GM12878 (cell line): ENCODE data around the gene CFAP61. TPM values are rescaled to one million over a fixed set of nuclear protein-coding genes. Genes with fewer than 3 reads are reported as not detected.

Experiments
- ATAC-seq: fragments of 200-7000 bp; cut with Tn5 transposase; 3 replicates; pipeline ENCODE4 v1.9.1; 2020; ENCODE audit warnings: mild to moderate bottlenecking, moderate library complexity
- BruUV-seq: library from RNA; stranded (reverse); fragments of 400-500 nt; replicated peaks from 2 replicates; lab custom pipeline; 2021; lab: Mats Ljungman, UMichigan
- CTCF ChIA-PET: fragments of 300-600 bp; sonication (Branson Sonifier 250); formaldehyde crosslinking; extraction: SDS; loops from one replicate; lab custom pipeline; 2021; ENCODE audit warnings: inconsistent platforms; lab: Yijun Ruan, JAX
- POLR2A ChIA-PET: fragments of 350-600 bp; formaldehyde crosslinking; extraction: SDS; loops from one replicate; lab custom pipeline; 2021; ENCODE audit warnings: inconsistent platforms; lab: Charles Lee
- RAD21 ChIA-PET: fragments of 300-600 bp; sonication (Branson Sonifier 250); formaldehyde crosslinking; loops from one replicate; lab custom pipeline; 2023; ENCODE audit warnings: antibody characterized with exemption; ENCODE audit not compliant: unreplicated experiment; lab: Charles Lee
- SMC1A ChIA-PET: fragments of 300-600 bp; sonication (Branson Sonifier 250); formaldehyde crosslinking; loops from one replicate; lab custom pipeline; 2023; ENCODE audit not compliant: unreplicated experiment, uncharacterized antibody; lab: Charles Lee
- DNase-seq: peaks from one replicate; pipeline ENCODE4 v3.0.0-alpha.2; 2011; ENCODE audit warnings: low read depth, low spot score
- FAIRE-seq: peaks from 3 replicates; lab custom pipeline; 2011; peaks lifted over from hg19 to GRCh38; lab: Jason Lieb, UNC
- H2AFZ ChIP-seq: 2 replicates; pipeline ENCODE4 v1.6.0; 2011; ENCODE audit warnings: low read depth, low read length, control low read depth; ENCODE audit not compliant: control insufficient read depth
- H3K27ac ChIP-seq: 2 replicates; pipeline ENCODE4 v1.5.1; 2011; ENCODE audit warnings: control low read depth; ENCODE audit not compliant: control insufficient read depth, insufficient read depth
- H3K27me3 ChIP-seq, 2 experiments: replicated peaks in 1 of 2; 2 replicates each; pipeline versions ENCODE4 v1.6.0 to v1.6.1; 2011; ENCODE audit warnings: low read length in 1 of 2; ENCODE audit not compliant: control insufficient read depth in 2 of 2, insufficient read depth in 2 of 2
- H3K36me3 ChIP-seq, 2 experiments: 2 replicates each; pipeline ENCODE4 v1.5.1; 2011; ENCODE audit warnings: low read length in 1 of 2; ENCODE audit not compliant: control insufficient read depth in 2 of 2, insufficient read depth in 2 of 2
- H3K4me1 ChIP-seq: 2 replicates; pipeline ENCODE4 v1.6.1; 2011; ENCODE audit warnings: mild to moderate bottlenecking, low read length, moderate library complexity, mixed read lengths; ENCODE audit not compliant: control insufficient read depth, insufficient read depth
- H3K4me2 ChIP-seq: 2 replicates; pipeline ENCODE4 v1.6.0; 2011; ENCODE audit warnings: control low read depth; ENCODE audit not compliant: control insufficient read depth, insufficient read depth
- H3K4me3 ChIP-seq: fragments of 200-600 bp; sonication (generic); 2 replicates; pipeline ENCODE4 v1.5.1; 2016
- H3K79me2 ChIP-seq: 2 replicates; pipeline ENCODE4 v1.6.0; 2011; ENCODE audit warnings: low read length; ENCODE audit not compliant: control insufficient read depth, insufficient read depth
- H3K9ac ChIP-seq: 2 replicates; pipeline ENCODE4 v1.8.0; 2011; ENCODE audit warnings: low read length, control low read depth, mixed read lengths; ENCODE audit not compliant: control insufficient read depth, insufficient read depth
- H3K9me3 ChIP-seq: replicated peaks from 3 replicates; pipeline ENCODE4 v1.5.1; 2011; ENCODE audit warnings: mild to moderate bottlenecking, low read length; ENCODE audit not compliant: control insufficient read depth, insufficient read depth
- H4K20me1 ChIP-seq: 2 replicates; pipeline ENCODE4 v1.6.0; 2011; ENCODE audit not compliant: control insufficient read depth, insufficient read depth
- BACH1 ChIP-seq: fragments of 450-650 bp; IDR thresholded peaks from 2 replicates; pipeline ENCODE4 v1.6.1; 2017; ENCODE audit warnings: mild to moderate bottlenecking, borderline replicate concordance
- EZH2 ChIP-seq: IDR thresholded peaks from 2 replicates; pipeline ENCODE4 v1.6.1; 2012; ENCODE audit warnings: low read depth, mild to moderate bottlenecking, control low read depth, inconsistent platforms, low read length, borderline replicate concordance; ENCODE audit not compliant: control insufficient read depth
- FOXK2 ChIP-seq: fragments of 450-650 bp; IDR thresholded peaks from 2 replicates; pipeline ENCODE4 v1.6.1; 2017; ENCODE audit warnings: mild to moderate bottlenecking, moderate library complexity
- SPI1 ChIP-seq: IDR thresholded peaks from 2 replicates; pipeline ENCODE4 v1.6.1; 2011; ENCODE audit warnings: low read depth, mild to moderate bottlenecking, low read length, moderate library complexity, borderline replicate concordance; ENCODE audit not compliant: insufficient read depth
- ZNF217 ChIP-seq: fragments of 450-650 bp; IDR thresholded peaks from 2 replicates; pipeline ENCODE4 v1.6.1; 2017; ENCODE audit warnings: antibody characterized with exemption, mild to moderate bottlenecking
- WGBS: methylation state at CpG from one replicate; pipeline ENCODE4 v1.1.6; 2016; ENCODE audit warnings: low lambda C conversion rate; ENCODE audit not compliant: insufficient replicate concordance, insufficient coverage; ENCODE audit errors: missing lambda C conversion rate; 5-methylcytosine and 5-hydroxymethylcytosine counted together
- in situ Hi-C: fragments of 300-500 bp; cut with MboI; formaldehyde crosslinking; loops from 9 replicates; pipeline ENCODE4 v1.14.3; 2018; ENCODE audit warnings: mixed read lengths
- intact Hi-C: fragments of 100-400 bp; cut with micrococcal nuclease; formaldehyde crosslinking; loops from one replicate; pipeline ENCODE4 v1.14.2; 2022; ENCODE audit not compliant: unreplicated experiment
- polyA plus RNA-seq, 11 experiments: library from polyadenylated mRNA; depleted of rRNA in 4 of 11; unstranded in 6 of 11; stranded (reverse) in 5 of 11; fragments of >200 nt; fragmentation: Nextera tagmentation in 4 of 11; fragmentation: Illumina TruSeq in 1 of 11; extraction: Ambion mirVana in 4 of 11; extraction: Trizol in 1 of 11; gene quantifications; 1 replicate in 1 of 11; 2 replicates in 10 of 11; pipeline versions ENCODE4 v1.2.1 to v1.2.3, GENCODE V29; 2011 to 2016; ENCODE audit warnings: inconsistent platforms in 2 of 11, missing spikeins in 2 of 11, low read depth in 1 of 11
- total RNA-seq, 4 experiments: library from RNA; depleted of rRNA in 3 of 4; stranded (reverse); fragments of >200 nt in 3 of 4; fragmentation: Illumina TruSeq in 1 of 4; extraction: Trizol in 1 of 4; gene quantifications; 2 replicates each; pipeline versions ENCODE4 v1.2.1 to v1.2.3, GENCODE V29; 2013 to 2021

The CFAP61 gene
- total and polyA plus RNA-seq, 10 of the 15 experiments (the other 5 are each of a cell fraction or from before 2014, with no cell fraction given): 0.11 to 0.41 (median 0.24) TPM; not detected in 7

GRCh38 chr20:20331156-20331555 lies 278.8 kb downstream of the CFAP61 start (continued):
- TF ChIP-seq ZNF217: no peak
- no peak for TF ChIP-seq BACH1
- TF ChIP-seq EZH2: no peak
- no peak for TF ChIP-seq FOXK2

- Histone ChIP-seq H3K36me3 (no peaks in the 10 kb centered on the region; a peak in 1 of 4 replicates), H3K4me1 (peaks cover 15% of the 10 kb centered on the region), H3K9ac (no peak overlapping the region), H4K20me1 (no peaks in the 10 kb centered on the region), H2AFZ (no peak overlapping the region), H3K4me3 (no peak overlapping the region), H3K9me3 (no peaks in the 10 kb centered on the region; the same call in 2 of the 3 replicates), H3K4me2 (no peak overlapping the region), H3K27ac (no peak overlapping the region), H3K79me2 (no peaks in the 10 kb centered on the region), H3K27me3 (no peaks in the 10 kb centered on the region)
- FAIRE-seq: no peak
- ChIA-PET SMC1A (interaction anchor here (0.6 to 2.1 kb wide), 2 partner anchors 11 to 15 kb away, joined by 4 to 5 read pairs; no protein-coding TSS in a partner anchor), CTCF (no interaction called here), POLR2A (no interaction called here), RAD21 (no interaction called here)
- intact Hi-C loops (no loop called here), in situ Hi-C loops (no loop called here)
- no peak for ATAC-seq
- 100% methylated on average over 2 of the region's 2 CpGs for WGBS
- no peak for DNase-seq
- TF ChIP-seq FOXK2: no peak
- TF ChIP-seq SPI1: peak; percentile 11; the same call in 1 of the 2 replicates
- BruUV-seq: no TSS peak
Observed at GRCh38 chr20:20331817-20332216, 279.5 kb downstream of the CFAP61 start.
